ENCODE results near the gene BAIAP2.

BAIAP2 gene, protein sequence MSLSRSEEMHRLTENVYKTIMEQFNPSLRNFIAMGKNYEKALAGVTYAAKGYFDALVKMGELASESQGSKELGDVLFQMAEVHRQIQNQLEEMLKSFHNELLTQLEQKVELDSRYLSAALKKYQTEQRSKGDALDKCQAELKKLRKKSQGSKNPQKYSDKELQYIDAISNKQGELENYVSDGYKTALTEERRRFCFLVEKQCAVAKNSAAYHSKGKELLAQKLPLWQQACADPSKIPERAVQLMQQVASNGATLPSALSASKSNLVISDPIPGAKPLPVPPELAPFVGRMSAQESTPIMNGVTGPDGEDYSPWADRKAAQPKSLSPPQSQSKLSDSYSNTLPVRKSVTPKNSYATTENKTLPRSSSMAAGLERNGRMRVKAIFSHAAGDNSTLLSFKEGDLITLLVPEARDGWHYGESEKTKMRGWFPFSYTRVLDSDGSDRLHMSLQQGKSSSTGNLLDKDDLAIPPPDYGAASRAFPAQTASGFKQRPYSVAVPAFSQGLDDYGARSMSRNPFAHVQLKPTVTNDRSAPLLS

GRCh38 chr17:81034779-81035520 is at the start of gene BAIAP2:
Gene BAIAP2 (plus strand): TSS chr17:81035151. CDS start chr17:81035255, 104 bp downstream.
- Histone ChIP-seq H3K4me3 (ENCODE audit: low read depth in 1 of 2, low read length in 2 of 2) (peak within 1 kb of the TSS; percentile 68 to 85), H3K27me3 (ENCODE audit: control insufficient read depth in 1 of 2, insufficient read depth in 2 of 2, low read length in 2 of 2) (no peaks in the 10 kb centered on the region), H3K4me1 (ENCODE audit: insufficient read depth, low read length) (peaks cover 50% of the 10 kb centered on the region), H3K36me3 (ENCODE audit: insufficient read depth, low read length) (no peaks in the 10 kb centered on the region), H3K9ac (ENCODE audit: low read length) (peak within 1 kb of the TSS; percentile 8), H3K9me3 (ENCODE audit: low read length) (no peaks in the 10 kb centered on the region), H3K27ac (ENCODE audit: low read depth, low read length) (peak within 1 kb of the TSS; percentile 84)

GRCh38 chr17:80986046-80986445 is 48.9 kb upstream of the BAIAP2 start:
- H3K9me3 ChIP-seq (ENCODE audit: low read length) = no peaks in the 10 kb centered on the region
- peaks cover 9% of the 10 kb centered on the region for H3K4me1 ChIP-seq (ENCODE audit: insufficient read depth, low read length)
- H3K36me3 ChIP-seq (ENCODE audit: insufficient read depth, low read length) = no peaks in the 10 kb centered on the region
- no peak overlapping the region for H3K4me3 ChIP-seq (ENCODE audit: low read depth in 1 of 2, low read length in 2 of 2)
- H3K27me3 ChIP-seq (ENCODE audit: control insufficient read depth in 1 of 2, insufficient read depth in 2 of 2, low read length in 2 of 2) = no peaks in the 10 kb centered on the region
- H3K27ac ChIP-seq (ENCODE audit: low read depth, low read length) = no peak overlapping the region
- H3K9ac ChIP-seq (ENCODE audit: low read length) = no peak overlapping the region

DNA sequence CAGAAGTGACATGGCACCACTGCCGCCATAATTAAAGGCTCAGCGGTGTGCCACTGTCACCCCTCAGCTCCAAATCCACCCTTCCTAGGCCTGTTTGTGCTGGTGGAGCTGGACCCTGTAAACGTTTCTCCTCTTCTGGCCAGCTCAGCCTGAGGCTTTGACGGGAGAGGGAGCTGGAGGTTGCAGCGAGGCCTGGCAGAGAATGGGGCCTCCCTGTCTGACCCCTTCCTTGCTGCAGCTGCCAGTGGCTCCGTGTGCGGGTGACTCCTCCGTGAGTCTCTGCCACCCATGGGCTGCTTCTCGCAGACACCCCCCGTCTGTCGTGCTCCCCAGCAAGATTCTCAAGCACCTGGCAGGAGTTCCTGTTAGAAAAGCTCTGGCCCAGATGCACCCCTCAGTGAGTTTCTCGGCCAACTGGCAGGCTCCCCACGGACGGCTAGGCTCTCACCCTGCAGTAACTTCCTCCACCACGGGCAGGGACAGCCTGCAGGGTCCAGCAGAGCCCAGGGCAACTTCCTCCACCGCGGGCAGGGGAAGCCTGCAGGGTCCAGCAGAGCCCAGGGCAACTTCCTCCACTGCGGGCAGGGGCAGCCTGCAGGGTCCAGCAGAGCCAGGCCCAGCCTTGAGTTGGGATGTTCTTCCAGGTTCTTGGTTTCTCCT is 48.0 kb upstream of the BAIAP2 start:
- peak overlapping the region; percentile 12 for H3K27ac ChIP-seq (ENCODE audit: low read depth, low read length)
- H3K4me1 ChIP-seq (ENCODE audit: insufficient read depth, low read length) = peaks cover 12% of the 10 kb centered on the region
- H3K36me3 ChIP-seq (ENCODE audit: insufficient read depth, low read length) = no peaks in the 10 kb centered on the region
- no peaks in the 10 kb centered on the region for H3K27me3 ChIP-seq (ENCODE audit: control insufficient read depth in 1 of 2, insufficient read depth in 2 of 2, low read length in 2 of 2)
- H3K9me3 ChIP-seq (ENCODE audit: low read length) = no peaks in the 10 kb centered on the region
- H3K9ac ChIP-seq (ENCODE audit: low read length) = no peak overlapping the region
- no peak overlapping the region for H3K4me3 ChIP-seq (ENCODE audit: low read depth in 1 of 2, low read length in 2 of 2)

GRCh38 chr17:80987941-80988461 is 47.0 kb upstream of the BAIAP2 start:
- Histone ChIP-seq H3K27me3 (ENCODE audit: control insufficient read depth in 1 of 2, insufficient read depth in 2 of 2, low read length in 2 of 2) (no peaks in the 10 kb centered on the region), H3K4me3 (ENCODE audit: low read depth in 1 of 2, low read length in 2 of 2) (no peak overlapping the region), H3K4me1 (ENCODE audit: insufficient read depth, low read length) (peaks cover 18% of the 10 kb centered on the region), H3K27ac (ENCODE audit: low read depth, low read length) (no peak overlapping the region), H3K9me3 (ENCODE audit: low read length) (no peaks in the 10 kb centered on the region), H3K9ac (ENCODE audit: low read length) (no peak overlapping the region), H3K36me3 (ENCODE audit: insufficient read depth, low read length) (no peaks in the 10 kb centered on the region)

DNA sequence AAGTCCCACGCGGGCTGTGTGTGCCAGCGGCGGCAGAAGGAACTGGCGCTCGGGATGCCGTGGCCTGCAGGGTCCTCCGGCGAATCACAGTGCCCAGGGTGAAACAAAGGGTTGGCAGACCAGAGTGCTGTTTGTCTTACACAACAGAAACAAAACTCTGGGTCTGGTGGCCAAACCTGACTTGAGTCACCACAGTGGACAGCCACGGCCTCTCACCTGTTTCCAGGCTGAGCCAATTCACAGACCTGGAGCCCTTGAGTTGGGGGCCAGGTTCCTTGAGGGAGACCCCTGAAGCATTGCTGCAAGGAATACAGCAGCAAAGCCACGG is 45.4 kb upstream of the BAIAP2 start:
- peaks cover 25% of the 10 kb centered on the region for H3K4me1 ChIP-seq (ENCODE audit: insufficient read depth, low read length)
- H3K9me3 ChIP-seq (ENCODE audit: low read length) = no peaks in the 10 kb centered on the region
- H3K27me3 ChIP-seq (ENCODE audit: control insufficient read depth in 1 of 2, insufficient read depth in 2 of 2, low read length in 2 of 2) = no peaks in the 10 kb centered on the region
- H3K36me3 ChIP-seq (ENCODE audit: insufficient read depth, low read length) = no peaks in the 10 kb centered on the region
- H3K27ac ChIP-seq (ENCODE audit: low read depth, low read length) = no peak overlapping the region
- H3K9ac ChIP-seq (ENCODE audit: low read length) = no peak overlapping the region
- no peak overlapping the region for H3K4me3 ChIP-seq (ENCODE audit: low read depth in 1 of 2, low read length in 2 of 2)

DNA sequence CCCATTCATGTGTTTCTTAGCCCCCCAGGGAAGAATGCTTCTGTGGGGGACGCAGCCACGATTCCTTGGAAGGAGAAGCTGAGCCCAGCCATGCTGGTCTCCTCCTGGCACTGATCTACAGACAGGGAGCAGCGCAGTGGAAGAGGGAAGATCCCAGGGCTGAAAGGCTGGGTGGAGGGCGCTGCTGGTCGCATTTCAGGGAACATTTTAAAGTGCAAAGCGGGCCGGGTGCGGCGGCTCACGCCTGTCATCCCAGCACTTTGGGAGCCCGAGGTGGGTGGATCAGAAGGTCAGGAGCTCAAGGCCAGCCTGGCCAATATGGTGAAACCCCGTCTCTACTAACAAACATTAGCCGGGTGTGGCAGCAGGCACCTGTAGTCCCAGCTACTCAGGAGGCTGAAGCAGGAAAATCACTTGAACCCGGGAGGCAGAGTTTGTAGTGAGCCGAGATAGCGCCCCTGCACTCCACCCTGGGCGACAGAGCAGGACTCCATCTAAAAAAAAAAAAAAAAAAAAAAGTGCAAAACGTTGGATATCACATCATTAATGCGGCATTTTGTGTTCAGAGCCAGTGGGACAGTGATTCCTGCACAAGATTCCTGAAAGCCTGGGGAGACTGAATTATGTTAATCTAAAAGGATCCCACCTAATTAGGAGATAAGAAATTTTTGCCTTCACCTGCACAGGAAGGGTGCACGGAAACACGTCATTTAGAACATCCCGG is 43.9 kb upstream of the BAIAP2 start:
- peaks cover 12% of the 10 kb centered on the region for H3K36me3 ChIP-seq (ENCODE audit: insufficient read depth, low read length)
- H3K4me3 ChIP-seq (ENCODE audit: low read depth in 1 of 2, low read length in 2 of 2) = peak overlapping the region; percentile 85 to 89
- H3K9ac ChIP-seq (ENCODE audit: low read length) = peak overlapping the region; percentile 44
- H3K9me3 ChIP-seq (ENCODE audit: low read length) = no peaks in the 10 kb centered on the region
- peaks cover 25% of the 10 kb centered on the region for H3K4me1 ChIP-seq (ENCODE audit: insufficient read depth, low read length)
- H3K27me3 ChIP-seq (ENCODE audit: control insufficient read depth in 1 of 2, insufficient read depth in 2 of 2, low read length in 2 of 2) = no peaks in the 10 kb centered on the region
- H3K27ac ChIP-seq (ENCODE audit: low read depth, low read length) = peak overlapping the region; percentile 72

DNA sequence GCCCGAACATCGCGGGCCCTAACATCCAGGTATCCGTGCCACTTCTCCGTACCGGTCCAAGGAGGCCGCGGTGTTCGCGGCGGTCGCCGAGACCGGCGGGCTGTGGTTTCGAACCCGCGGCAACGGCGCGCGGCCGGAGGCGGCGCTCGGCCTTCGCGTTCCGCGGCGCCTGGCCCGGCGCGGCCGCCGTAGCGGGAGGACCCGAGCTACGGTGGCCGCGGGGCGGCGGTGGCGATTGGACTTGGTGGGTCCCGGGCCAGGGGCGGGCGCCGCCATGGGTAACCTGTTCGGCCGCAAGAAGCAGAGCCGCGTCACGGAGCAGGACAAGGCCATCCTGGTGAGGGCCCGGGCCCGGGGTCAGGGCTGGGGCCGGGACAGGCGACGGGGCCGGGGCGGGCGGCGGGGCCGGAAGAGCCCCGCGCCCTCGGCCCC is 43.3 kb upstream of the BAIAP2 start, which contains the start of gene CHMP6:
Gene CHMP6, plus strand, starts transcription at position 197 of the 432 bp plus-strand sequence. Its CDS starts 78 bp downstream, at position 275.
- Histone ChIP-seq H3K36me3 (ENCODE audit: insufficient read depth, low read length) (peaks cover 18% of the 10 kb centered on the region), H3K27me3 (ENCODE audit: control insufficient read depth in 1 of 2, insufficient read depth in 2 of 2, low read length in 2 of 2) (no peaks in the 10 kb centered on the region), H3K4me1 (ENCODE audit: insufficient read depth, low read length) (peaks cover 25% of the 10 kb centered on the region), H3K27ac (ENCODE audit: low read depth, low read length) (peak within 1 kb of the TSS; percentile 72), H3K9me3 (ENCODE audit: low read length) (no peaks in the 10 kb centered on the region), H3K9ac (ENCODE audit: low read length) (peak within 1 kb of the TSS; percentile 49), H3K4me3 (ENCODE audit: low read depth in 1 of 2, low read length in 2 of 2) (peak within 1 kb of the TSS; percentile 85 to 89)

DNA sequence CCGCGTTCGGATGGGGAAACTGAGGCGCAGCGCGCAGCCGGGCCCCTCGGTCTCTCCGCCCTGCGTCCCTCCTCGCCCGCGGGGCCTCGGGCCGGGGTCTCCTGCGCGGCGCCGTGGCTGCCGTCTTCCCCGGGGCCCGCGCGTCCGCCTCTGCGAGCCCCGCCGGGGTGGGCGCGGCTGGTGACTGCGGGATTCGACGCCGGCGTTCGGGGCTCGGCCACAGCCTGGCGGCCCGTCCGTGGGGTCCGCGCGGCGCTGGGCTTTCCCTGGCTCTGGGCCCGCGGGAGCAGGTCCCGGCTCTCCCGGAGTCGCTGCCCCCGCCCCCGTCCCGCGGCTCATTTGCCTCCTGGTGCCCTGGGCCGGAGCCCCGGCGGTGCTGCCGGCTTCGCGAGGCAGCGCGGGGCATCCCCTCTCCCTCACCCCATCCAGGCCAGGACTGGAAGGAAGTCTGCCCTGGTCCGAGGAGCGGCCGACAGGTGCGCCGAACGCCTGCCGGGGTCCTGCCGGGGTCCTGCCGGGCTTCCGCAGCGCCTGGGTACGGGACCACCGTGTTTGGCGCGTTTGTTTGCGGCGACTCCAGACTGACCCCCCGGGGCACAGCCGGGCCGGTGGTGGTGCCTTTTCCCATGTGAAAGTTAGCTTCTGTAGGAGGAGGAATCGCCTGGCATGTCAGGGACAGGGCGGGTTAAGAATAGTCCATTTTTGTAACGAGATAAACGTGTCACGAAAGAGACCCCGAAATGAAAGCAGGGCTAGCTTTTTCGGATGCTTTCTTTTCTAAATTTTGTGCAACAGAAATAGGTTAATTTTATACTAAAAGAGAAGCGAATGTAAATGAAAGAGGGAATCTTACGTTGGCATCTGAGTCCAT is 42.6 kb upstream of the BAIAP2 start:
- peaks cover 24% of the 10 kb centered on the region for H3K36me3 ChIP-seq (ENCODE audit: insufficient read depth, low read length)
- H3K27ac ChIP-seq (ENCODE audit: low read depth, low read length) = peak overlapping the region; percentile 72
- peak overlapping the region; percentile 85 to 89 for H3K4me3 ChIP-seq (ENCODE audit: low read depth in 1 of 2, low read length in 2 of 2)
- peaks cover 25% of the 10 kb centered on the region for H3K4me1 ChIP-seq (ENCODE audit: insufficient read depth, low read length)
- H3K27me3 ChIP-seq (ENCODE audit: control insufficient read depth in 1 of 2, insufficient read depth in 2 of 2, low read length in 2 of 2) = no peaks in the 10 kb centered on the region
- H3K9ac ChIP-seq (ENCODE audit: low read length) = peak overlapping the region; percentile 49
- H3K9me3 ChIP-seq (ENCODE audit: low read length) = no peaks in the 10 kb centered on the region

- H3K4me1 ChIP-seq (ENCODE audit: insufficient read depth, low read length) = peaks cover 25% of the 10 kb centered on the region
- peaks cover 30% of the 10 kb centered on the region for H3K36me3 ChIP-seq (ENCODE audit: insufficient read depth, low read length)
- peak overlapping the region; percentile 49 for H3K9ac ChIP-seq (ENCODE audit: low read length)
Observed at GRCh38 chr17:80992948-80993624, 41.9 kb upstream of the BAIAP2 start.

More at GRCh38 chr17:80992948-80993624, 41.9 kb upstream of the BAIAP2 start:
- Histone ChIP-seq H3K27ac (ENCODE audit: low read depth, low read length) (no peak overlapping the region), H3K4me3 (ENCODE audit: low read depth in 1 of 2, low read length in 2 of 2) (peak overlapping the region in 1 of 2 donors; percentile 89), H3K9me3 (ENCODE audit: low read length) (no peaks in the 10 kb centered on the region), H3K27me3 (ENCODE audit: control insufficient read depth in 1 of 2, insufficient read depth in 2 of 2, low read length in 2 of 2) (no peaks in the 10 kb centered on the region)
